Kidney tubule cell (primary cell): ENCODE measurements around the gene ZNF853.

Experiments
- DNase-seq: peaks from one replicate; pipeline ENCODE4 v3.0.0-alpha.2; 2018; ENCODE audit warnings: low spot score

ZNF853 gene

GRCh38 chr7:6606866-6607583 is 8.4 kb upstream of the ZNF853 start:
- DNase-seq = no peak

- DNase-seq = no peak
These were observed 7.8 kb upstream of the ZNF853 start for GRCh38 chr7:6607651-6608051.

GRCh38 chr7:6608081-6608480 is 7.3 kb upstream of the ZNF853 start:
- DNase-seq = no peak

GRCh38 chr7:6608794-6609193 is 6.6 kb upstream of the ZNF853 start:
- no peak for DNase-seq

- no peak for DNase-seq
These were observed 2.6 kb upstream of the ZNF853 start for GRCh38 chr7:6612819-6613218.

- no peak for DNase-seq
These were observed 1.7 kb upstream of the ZNF853 start for GRCh38 chr7:6613706-6614105.

- DNase-seq = peak; percentile 45
These were observed 529 bp downstream of the ZNF853 start for GRCh38 chr7:6615723-6616555.

- DNase-seq = no peak
These were observed 1.6 kb downstream of the ZNF853 start for GRCh38 chr7:6616854-6617643.

GRCh38 chr7:6618621-6619020 is 3.2 kb downstream of the ZNF853 start:
- DNase-seq = no peak

- no peak for DNase-seq
These were observed 4.6 kb downstream of the ZNF853 start for GRCh38 chr7:6619961-6620360.

- no peak for DNase-seq
These were observed 6.1 kb downstream of the ZNF853 start for GRCh38 chr7:6621195-6622133.

- no peak for DNase-seq
These were observed 6.8 kb downstream of the ZNF853 start for GRCh38 chr7:6622134-6622710.

- no peak for DNase-seq
These were observed 8.3 kb downstream of the ZNF853 start for GRCh38 chr7:6623589-6624245.

- no peak for DNase-seq
These were observed 8.8 kb downstream of the ZNF853 start for GRCh38 chr7:6624246-6624611.

GRCh38 chr7:6628045-6628444 is 12.6 kb downstream of the ZNF853 start:
- DNase-seq = no peak

GRCh38 chr7:6630007-6630849 is 14.8 kb downstream of the ZNF853 start:
- DNase-seq = no peak

GRCh38 chr7:6631605-6632004 is 16.2 kb downstream of the ZNF853 start:
- no peak for DNase-seq

- DNase-seq = no peak
These were observed 18.6 kb downstream of the ZNF853 start for GRCh38 chr7:6634021-6634420.

- DNase-seq = peak; percentile 46
These were observed 19.6 kb downstream of the ZNF853 start for GRCh38 chr7:6634971-6635370.
